ENCODE measurements around the gene UNC79.

The UNC79 gene

DNA sequence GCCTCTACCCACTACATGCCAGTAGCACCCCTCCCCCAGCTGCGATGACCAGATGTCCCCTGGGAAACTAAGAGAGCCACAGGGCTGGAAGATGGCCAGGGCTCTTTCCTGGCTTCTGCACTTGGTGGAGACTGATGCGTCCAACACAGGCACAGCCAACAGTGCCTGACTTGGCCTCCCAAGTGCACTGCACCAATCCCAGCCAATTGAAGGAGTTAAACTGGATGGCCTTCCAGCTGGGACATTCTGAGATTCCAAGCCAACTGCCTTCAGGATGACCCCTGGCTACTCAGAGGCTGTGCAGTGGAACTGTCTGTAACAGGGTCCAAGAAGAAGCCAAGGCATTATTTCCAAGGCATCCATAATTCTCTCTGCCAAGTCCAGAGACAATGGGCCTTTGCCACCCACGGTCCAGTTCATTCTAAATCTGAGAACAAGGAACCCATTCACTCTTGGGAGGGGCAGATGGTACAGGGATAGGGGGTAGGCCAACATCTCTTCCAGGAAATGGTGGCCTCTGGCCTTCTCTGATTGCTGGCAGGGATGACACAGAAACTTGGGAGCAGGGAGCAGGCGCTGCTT is 322.3 kb downstream of the UNC79 start:
- no peaks in the 10 kb centered on the region for H3K9me3 Mint-ChIP-seq
- H3K4me3 Mint-ChIP-seq: no peak overlapping the region
- no peaks in the 10 kb centered on the region for H3K36me3 Mint-ChIP-seq (ENCODE audit: low read depth)
- no peaks in the 10 kb centered on the region for H3K4me1 Mint-ChIP-seq (ENCODE audit: low read depth)
- no peak for DNase-seq
- no peak overlapping the region for H3K27ac Mint-ChIP-seq
- no peaks in the 10 kb centered on the region for H3K27me3 Mint-ChIP-seq

GRCh38 chr14:93753647-93754046 is 322.9 kb downstream of the UNC79 start:
- Mint-ChIP-seq H3K27ac (no peak overlapping the region), H3K9me3 (no peaks in the 10 kb centered on the region), H3K4me1 (ENCODE audit: low read depth) (no peaks in the 10 kb centered on the region), H3K27me3 (no peaks in the 10 kb centered on the region), H3K36me3 (ENCODE audit: low read depth) (no peaks in the 10 kb centered on the region), H3K4me3 (no peak overlapping the region)
- no peak for DNase-seq

DNA sequence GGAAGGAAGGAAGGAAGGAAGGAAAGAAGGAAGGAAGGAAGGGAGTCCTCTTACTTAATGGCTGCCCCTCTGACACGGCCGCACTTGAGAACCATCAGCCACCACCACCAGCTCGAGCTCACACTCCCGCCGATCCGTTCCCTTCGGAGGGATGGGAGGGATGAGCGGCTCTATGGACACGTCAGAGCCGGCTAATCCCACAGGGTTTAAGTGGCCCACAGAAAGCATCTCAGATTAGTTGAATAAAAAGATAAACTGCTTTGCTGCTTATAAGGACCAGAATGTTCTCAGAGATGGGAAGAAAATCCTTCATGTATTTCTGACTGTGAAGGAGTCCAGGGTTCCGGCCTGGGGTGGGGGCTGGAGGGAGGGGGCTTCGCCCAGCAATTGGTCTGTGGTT is 326.5 kb downstream of the UNC79 start:
- Mint-ChIP-seq H3K4me1 (ENCODE audit: low read depth) (no peaks in the 10 kb centered on the region), H3K4me3 (no peak overlapping the region)
- DNase-seq: no peak

More for the DNA sequence above, 326.5 kb downstream of the UNC79 start:
- H3K36me3 Mint-ChIP-seq (ENCODE audit: low read depth): no peaks in the 10 kb centered on the region
- no peak overlapping the region for H3K27ac Mint-ChIP-seq
- peaks cover 15% of the 10 kb centered on the region for H3K27me3 Mint-ChIP-seq
- no peaks in the 10 kb centered on the region for H3K9me3 Mint-ChIP-seq

Measured in activated T-cell treated with anti-CD3 and anti-CD28 coated beads, Interleukin-2, amount 50 U/mL, for 24 hours (primary cell).